GM20000 (cell line): ENCODE measurements around the gene DLX4.

ENCODE experiments used
- DNase-seq: peaks from one replicate; pipeline ENCODE4 v3.0.0; 2012; ENCODE audit warnings: low spot score
- TF ChIP-seq, protein P1 (sequence below): IDR thresholded peaks from 2 replicates; pipeline ENCODE4 v1.5.1; 2012; ENCODE audit warnings: mild to moderate bottlenecking, control low read depth; ENCODE audit errors: extremely low read depth, missing control alignments

Gene DLX4

DNA sequence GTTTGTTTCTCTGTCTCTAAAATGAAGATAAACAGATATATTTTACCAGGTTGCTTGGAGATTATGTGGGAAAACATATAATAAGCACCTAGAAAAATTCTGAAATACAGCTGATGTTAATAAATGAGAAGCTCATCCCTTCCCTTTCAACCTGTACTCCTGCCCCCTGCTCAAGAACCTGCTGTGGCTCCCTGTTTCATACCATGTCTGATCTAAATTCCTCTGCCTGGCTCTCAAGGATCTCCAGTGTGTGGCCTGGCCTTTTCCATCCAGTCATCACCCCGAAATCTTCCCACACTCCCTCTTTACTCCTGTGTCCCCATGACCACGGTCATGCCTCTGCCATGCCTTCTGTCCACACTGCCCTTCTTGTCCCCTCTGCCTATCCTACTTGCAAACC lies 19.4 kb upstream of the DLX4 start:
- TF ChIP-seq, protein P1, sequence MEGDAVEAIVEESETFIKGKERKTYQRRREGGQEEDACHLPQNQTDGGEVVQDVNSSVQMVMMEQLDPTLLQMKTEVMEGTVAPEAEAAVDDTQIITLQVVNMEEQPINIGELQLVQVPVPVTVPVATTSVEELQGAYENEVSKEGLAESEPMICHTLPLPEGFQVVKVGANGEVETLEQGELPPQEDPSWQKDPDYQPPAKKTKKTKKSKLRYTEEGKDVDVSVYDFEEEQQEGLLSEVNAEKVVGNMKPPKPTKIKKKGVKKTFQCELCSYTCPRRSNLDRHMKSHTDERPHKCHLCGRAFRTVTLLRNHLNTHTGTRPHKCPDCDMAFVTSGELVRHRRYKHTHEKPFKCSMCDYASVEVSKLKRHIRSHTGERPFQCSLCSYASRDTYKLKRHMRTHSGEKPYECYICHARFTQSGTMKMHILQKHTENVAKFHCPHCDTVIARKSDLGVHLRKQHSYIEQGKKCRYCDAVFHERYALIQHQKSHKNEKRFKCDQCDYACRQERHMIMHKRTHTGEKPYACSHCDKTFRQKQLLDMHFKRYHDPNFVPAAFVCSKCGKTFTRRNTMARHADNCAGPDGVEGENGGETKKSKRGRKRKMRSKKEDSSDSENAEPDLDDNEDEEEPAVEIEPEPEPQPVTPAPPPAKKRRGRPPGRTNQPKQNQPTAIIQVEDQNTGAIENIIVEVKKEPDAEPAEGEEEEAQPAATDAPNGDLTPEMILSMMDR = no peak
- DNase-seq = no peak

DNA sequence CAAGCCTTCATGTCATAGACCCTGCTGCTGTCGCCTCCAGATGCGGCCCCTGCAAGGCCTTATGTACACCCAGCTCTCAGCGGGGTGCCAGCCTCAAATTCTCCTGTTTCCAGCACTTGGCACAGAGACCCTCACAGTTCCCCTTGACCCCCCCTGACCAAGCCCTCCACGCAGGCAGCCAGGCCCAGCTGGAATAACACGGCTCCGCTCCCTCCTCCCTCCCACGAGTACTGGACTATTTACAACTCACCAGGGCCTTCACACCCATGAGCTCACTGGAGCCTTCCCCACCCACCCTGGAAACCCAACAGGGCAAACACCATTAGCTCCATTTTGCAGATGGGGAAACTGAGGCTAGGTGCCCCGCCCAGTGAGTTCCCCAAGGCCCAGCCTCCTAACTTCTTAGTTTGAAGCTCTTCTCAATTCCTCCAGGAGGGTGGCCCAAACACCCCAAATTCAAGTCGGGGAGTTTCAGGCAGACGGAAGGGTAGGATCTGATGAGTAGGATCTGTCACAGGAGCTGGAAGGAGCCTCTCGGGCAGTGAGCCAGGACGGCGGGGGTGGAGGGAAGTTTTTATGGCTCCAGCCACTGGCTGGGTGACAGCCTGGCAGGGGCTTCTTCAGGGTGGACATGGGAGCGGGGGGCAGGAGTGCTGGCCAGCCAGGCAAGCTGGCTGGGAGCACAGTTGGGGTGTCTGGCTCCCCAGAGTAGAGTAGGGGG lies 17.5 kb upstream of the DLX4 start:
- TF ChIP-seq, protein P1 = no peak
- no peak for DNase-seq

DNA sequence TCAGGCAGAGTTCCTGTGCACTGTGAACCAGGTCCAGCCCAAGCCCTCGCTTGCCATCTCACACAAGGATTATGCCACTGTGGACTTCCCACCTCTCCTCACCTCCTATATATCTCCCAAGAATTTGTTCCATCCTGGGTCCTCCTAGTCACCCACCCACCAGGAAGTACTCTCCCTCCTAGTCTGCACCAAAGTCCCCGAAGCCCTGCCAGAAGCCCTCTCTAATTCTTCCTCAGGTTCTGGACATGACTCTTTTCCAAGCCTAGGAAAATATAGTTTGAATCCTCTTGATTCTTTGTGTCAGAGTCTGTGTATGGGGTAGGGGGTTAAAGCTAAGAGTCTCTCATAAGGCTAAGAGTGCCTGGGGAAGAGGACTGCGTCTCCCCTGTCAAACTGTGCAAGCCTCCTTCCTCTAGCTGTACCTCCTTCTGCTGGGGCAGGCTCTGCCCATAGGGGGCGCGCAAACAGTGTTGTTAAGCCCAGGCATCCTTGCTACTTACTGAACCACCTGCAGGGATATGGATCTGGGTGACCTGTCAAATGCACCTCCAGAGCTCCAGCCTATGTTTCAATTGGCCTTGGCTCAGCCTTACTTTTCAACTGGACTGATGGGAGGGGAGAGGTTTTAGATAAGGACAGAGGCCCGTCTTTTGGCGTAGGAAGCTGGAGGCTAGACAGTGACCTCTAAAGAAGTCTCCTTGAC lies 16.6 kb upstream of the DLX4 start:
- DNase-seq = peak; percentile 85
- TF ChIP-seq, protein P1 = peak; percentile 96

DNA sequence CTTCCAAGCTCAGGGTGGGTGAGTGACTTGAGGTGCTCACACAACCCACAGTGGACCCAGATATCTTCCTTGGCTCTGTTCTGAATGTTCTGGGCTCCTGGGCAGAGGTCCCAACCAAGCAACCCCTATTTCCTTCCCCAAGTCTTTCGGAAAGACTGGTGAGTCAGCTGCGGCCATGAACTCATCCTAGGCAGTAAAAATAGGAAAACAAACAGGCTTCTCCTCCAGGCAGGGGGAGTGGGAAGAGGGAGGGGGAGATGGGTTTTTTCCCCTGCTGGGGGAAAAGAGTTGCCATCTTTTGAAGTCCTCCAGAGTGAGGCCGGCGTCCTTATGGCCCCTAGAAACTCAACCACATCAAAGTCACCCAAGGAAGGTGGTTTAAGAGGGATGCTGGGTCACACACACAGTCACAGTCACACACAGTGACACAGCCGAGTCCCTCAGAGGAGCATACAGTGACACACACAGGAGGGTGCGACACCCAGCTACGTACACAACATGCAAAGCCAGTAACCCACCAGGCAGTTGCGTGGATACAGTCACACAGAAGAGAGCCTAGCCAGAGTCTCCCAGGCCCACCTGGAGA lies 16.0 kb upstream of the DLX4 start:
- DNase-seq = no peak
- TF ChIP-seq, protein P1 = no peak

DNA sequence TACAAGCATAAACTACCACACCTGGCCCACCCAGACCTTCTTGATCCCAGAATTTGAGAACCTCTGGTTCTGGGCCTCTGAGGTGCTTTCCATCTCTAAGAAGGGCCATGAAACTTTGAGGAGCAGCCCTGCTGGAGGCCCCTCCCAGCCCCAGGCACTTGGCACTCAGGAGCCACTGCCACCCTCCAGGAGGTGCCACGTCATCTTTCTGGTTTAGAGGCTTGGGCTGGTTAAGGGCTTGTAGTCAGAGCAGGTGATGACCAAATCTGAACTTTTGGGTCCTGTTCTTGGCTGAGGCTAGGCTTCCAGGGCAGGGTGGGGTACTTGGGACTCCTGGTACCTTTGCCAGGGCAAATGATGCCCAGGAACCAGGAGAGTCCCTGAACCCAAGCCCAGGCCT lies 13.8 kb upstream of the DLX4 start:
- no peak for DNase-seq
- TF ChIP-seq, protein P1 = no peak

DNA sequence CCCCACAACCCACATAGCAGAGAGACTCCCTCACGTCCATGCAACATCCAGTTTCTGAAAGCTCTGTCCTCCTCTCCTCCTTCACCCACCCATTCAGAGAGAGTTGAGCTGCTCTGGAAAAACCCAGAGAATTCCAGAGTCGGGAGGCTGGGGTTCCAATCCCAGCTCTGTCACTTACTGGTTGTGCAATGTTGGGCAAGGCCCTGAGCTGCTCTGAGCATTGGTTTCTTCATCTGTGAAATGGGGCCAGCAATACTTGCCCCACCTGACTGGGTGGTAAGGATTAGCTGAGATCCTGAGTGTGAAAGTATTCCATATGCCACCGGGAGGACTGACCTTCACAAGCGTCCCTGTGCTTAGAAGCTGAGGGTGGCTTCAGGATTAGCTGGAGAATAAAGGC lies 12.2 kb upstream of the DLX4 start:
- TF ChIP-seq, protein P1 = no peak
- no peak for DNase-seq

DNA sequence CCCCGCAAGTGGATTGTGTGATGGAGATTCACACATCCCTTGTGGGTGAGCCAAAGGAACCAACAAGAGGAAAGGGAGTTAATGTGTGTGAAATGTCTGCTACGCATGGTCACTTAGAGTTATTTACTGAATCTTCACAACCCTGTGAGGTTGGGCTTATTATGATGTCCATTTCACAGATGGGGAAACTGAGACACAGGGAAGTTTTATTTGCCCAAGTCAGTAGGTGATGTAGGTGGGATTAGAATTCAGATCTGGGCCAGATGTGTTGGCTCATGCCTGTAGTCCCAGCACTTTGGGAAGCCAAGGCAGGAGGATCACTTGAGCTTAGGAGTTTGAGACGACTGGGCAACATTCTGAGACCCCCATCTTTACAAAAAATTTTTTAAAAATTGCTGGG lies 11.6 kb upstream of the DLX4 start:
- TF ChIP-seq, protein P1 = no peak
- no peak for DNase-seq
